Fibroblast of villous mesenchyme (primary cell): ENCODE results near the gene TNPO2. TPM values are rescaled to one million over a fixed set of nuclear protein-coding genes. Genes with fewer than 3 reads are reported as not detected.
"Not testable (repeated sequence)": the region's sequence is repeated elsewhere in the genome, so short reads cannot be mapped to it uniquely, and the experiment has no call there.

Experiments
- DNase-seq: peaks from one replicate; pipeline ENCODE4 v3.0.0-alpha.2; 2010; ENCODE audit warnings: low read depth
- H3K4me3 ChIP-seq: 2 replicates; pipeline ENCODE4 v1.5.1; 2011; ENCODE audit warnings: low read depth, mild to moderate bottlenecking, low read length
- CTCF ChIP-seq: IDR thresholded peaks from 2 replicates; pipeline ENCODE4 v1.5.1; 2012; ENCODE audit warnings: low read depth, mild to moderate bottlenecking, low read length; ENCODE audit not compliant: insufficient read depth
- total RNA-seq: library from RNA; depleted of rRNA; stranded (reverse); fragments of >200 nt; gene quantifications from 2 replicates; pipeline ENCODE4 v1.2.3, GENCODE V29; 2012

Gene TNPO2
- total RNA-seq, 1 donor: 53.1 TPM

GRCh38 chr19:12687496-12688196, 36.1 kb downstream of the TNPO2 start, which contains the start of gene GNG14:
TSS of gene GNG14 (plus strand) at chr19:12687998. CDS start at chr19:12688049, 51 bp downstream.
- no peak within 1 kb of the TSS for H3K4me3 ChIP-seq
- TF ChIP-seq CTCF: no peak
- no peak for DNase-seq

- no peak for TF ChIP-seq CTCF
- no peak overlapping the region for H3K4me3 ChIP-seq
- DNase-seq: no peak
Observed at GRCh38 chr19:12685831-12686230, 37.9 kb downstream of the TNPO2 start.

GRCh38 chr19:12681074-12681987, 42.4 kb downstream of the TNPO2 start, which contains the start of gene DHPS:
TSS of gene DHPS (minus strand) at chr19:12681880. CDS start at chr19:12681766, 114 bp downstream.
- no peak for TF ChIP-seq CTCF
- DNase-seq: peak; percentile 99

GRCh38 chr19:12680034-12680433, 43.7 kb downstream of the TNPO2 start:
- no peak overlapping the region for H3K4me3 ChIP-seq
- TF ChIP-seq CTCF: no peak
- no peak for DNase-seq

More at GRCh38 chr19:12681074-12681987, 42.4 kb downstream of the TNPO2 start, which contains the start of gene DHPS:
- H3K4me3 ChIP-seq: peak within 1 kb of the TSS; percentile 99

GRCh38 chr19:12678039-12678438, 45.7 kb downstream of the TNPO2 start:
- not testable (repeated sequence) for DNase-seq, H3K4me3 ChIP-seq

GRCh38 chr19:12676928-12677327, 46.8 kb downstream of the TNPO2 start:
- TF ChIP-seq CTCF: no peak
- no peak for DNase-seq

GRCh38 chr19:12676384-12676792, 47.3 kb downstream of the TNPO2 start:
- DNase-seq: peak; percentile 70
- H3K4me3 ChIP-seq: no peak overlapping the region
- peak; percentile 91 for TF ChIP-seq CTCF

More at GRCh38 chr19:12676928-12677327, 46.8 kb downstream of the TNPO2 start:
- no peak overlapping the region for H3K4me3 ChIP-seq
